GM19025 (cell line): ENCODE measurements around the gene MTARC2.

ENCODE experiments used
- ATAC-seq: cut with Tn5 transposase; IDR thresholded peaks from one replicate; pipeline ENCODE4 v1.9.1; 2021; ENCODE audit warnings: mild to moderate bottlenecking, low read depth, moderate library complexity; ENCODE audit not compliant: unreplicated experiment

The MTARC2 gene

GRCh38 chr1:220797044-220797443, 48.9 kb downstream of the MTARC2 start:
- ATAC-seq, result no peak

DNA sequence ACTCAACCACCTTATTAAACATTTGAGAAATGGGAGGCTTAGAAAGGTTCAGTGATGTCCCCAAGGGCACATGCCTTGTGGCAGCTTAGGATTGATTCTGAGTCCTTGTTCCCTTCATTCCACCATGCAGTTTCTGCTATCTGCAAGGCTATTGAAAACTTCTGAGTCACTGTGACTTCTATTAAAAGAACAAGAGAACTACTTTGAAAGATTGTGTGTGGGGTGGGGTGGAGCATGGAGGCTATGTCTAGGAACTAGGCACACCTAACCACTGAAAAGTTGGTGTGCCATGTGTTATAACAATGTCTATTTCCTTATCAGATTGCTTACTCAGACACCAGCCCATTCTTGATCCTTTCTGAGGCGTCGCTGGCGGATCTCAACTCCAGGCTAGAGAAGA, 49.4 kb downstream of the MTARC2 start:
- ATAC-seq, result no peak

- no peak for ATAC-seq
Measured at GRCh38 chr1:220798338-220798737, 50.2 kb downstream of the MTARC2 start.

DNA sequence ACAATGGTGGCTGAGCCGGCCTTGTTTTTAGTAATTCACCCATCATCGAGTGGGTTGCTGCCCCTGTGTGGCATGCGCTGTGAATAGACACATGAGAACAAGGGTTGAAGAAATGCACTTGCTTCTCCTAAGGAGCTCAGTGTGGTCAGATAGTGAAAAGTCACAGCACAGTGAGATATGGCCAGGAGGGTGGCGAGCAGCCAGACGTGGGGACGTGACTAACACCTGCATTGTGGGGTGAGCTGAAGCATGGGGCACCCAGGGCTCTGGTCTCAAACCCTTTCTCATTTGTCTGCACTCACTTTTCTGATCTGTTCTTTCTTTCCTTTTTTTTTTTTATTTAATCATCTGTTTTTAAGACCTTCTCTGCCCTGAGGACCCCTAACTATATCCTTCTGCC, 52.1 kb downstream of the MTARC2 start:
- no peak for ATAC-seq

DNA sequence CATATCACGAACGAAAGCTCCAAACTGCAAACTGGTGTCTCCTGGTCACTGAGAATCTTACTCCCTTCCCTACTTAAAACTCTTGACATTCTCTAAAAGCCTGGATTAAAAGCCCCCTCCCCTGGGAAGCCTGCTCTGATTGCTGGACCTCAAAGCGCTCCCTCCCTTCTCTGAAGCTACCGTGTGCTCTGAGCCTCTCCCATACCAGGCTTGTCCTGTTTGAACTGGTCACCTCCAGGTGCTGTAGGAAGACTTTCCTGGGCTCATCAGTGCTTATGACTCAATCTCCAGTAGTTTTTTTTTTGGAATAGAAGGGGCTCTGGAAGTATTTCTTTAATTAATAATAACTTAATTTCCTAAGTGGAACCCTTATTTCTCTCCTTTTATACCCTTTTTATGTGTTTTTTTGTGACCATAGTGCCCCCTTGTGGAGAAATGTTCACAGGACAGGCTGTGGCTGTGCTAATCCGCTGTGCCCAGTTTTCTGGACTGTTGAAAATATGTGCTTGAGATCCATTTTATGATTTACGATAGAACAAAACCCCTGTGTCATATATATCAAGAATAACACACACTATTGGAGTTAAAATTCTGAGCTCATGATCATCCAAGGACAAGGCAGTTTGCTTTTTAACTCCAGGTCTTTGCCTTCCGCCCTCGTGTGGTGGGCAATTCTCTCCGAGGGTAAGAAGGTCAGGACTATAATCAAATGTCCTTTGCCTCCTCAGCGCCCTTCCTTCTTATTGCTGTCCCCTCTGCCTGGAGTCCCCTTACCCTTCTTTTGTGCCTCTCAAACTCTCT, 55.5 kb downstream of the MTARC2 start:
- no peak for ATAC-seq

DNA sequence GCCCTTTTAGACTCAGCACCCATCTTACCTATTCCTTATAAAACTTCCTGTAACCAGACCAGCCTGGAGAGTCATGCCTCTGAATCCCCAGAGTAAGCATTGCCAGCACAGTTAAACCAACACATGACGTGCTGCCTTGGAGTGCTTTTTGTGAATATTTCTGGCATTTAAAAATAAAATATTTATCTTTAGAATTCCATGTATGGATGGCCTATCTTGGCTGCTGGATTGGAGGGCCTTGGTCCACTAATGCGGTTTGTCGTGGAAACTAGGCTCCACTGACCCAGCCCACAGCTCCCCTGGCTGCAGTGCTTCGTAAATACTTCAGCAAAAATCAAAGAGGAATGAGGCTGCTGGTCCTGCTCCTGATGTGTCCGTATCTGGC, 56.1 kb downstream of the MTARC2 start:
- no peak for ATAC-seq

GRCh38 chr1:220806408-220806807, 58.3 kb downstream of the MTARC2 start:
- ATAC-seq, result no peak

- ATAC-seq, result no peak
Measured at GRCh38 chr1:220807726-220808125, 59.6 kb downstream of the MTARC2 start.

- ATAC-seq, result no peak
Measured at GRCh38 chr1:220808345-220809186, 60.4 kb downstream of the MTARC2 start.

GRCh38 chr1:220809187-220809550, 61.0 kb downstream of the MTARC2 start:
- ATAC-seq, result no peak

GRCh38 chr1:220809704-220810103, 61.6 kb downstream of the MTARC2 start:
- ATAC-seq, result no peak

DNA sequence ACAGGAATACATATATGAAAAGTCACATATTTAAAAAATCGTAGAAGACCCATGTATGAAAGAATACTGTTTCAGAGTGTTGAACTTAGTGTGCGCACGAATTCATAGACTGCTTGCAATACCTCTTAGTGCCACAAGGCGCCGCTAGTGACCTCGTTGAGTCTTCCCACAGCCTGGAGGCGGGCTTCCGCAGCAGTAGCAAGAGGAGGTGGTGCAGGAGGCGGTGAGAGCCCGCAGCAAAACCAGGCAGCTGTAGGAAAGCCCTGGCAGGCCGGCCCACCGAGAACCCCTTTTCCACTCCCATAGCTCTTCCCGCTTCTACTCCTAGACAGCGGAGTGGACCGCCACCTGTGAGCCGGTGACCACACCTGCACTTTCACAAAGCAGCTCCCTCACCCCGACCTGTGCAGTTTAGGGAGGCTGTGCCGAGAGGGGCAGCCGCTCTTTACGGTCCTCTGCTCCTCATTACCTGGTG, 62.1 kb downstream of the MTARC2 start:
- peak; percentile 85 for ATAC-seq

GRCh38 chr1:220810963-220811362, 62.8 kb downstream of the MTARC2 start:
- no peak for ATAC-seq

GRCh38 chr1:220811695-220812094, 63.6 kb downstream of the MTARC2 start:
- ATAC-seq, result no peak

GRCh38 chr1:220812308-220812707, 64.2 kb downstream of the MTARC2 start:
- no peak for ATAC-seq

- ATAC-seq, result no peak
Measured at GRCh38 chr1:220813013-220813412, 64.9 kb downstream of the MTARC2 start.

DNA sequence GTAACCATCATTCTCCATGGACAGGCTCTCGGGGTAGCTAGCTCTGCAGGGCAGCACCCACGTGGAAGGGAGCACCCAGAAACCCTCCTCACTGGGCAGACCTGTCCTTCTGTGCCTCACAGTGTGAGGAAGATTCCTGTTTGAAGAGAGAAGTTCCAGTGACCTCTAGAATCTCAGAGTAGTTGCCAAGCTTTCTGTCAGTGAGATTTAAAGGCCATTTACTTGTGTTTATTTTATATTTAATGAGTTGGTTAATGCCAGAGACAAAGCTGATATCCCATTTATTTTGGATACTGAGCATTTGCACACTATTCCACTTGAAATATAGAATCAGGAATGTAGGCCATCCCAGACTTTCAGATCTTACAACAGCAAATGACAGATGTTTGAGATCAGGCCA, 67.3 kb downstream of the MTARC2 start:
- no peak for ATAC-seq

DNA sequence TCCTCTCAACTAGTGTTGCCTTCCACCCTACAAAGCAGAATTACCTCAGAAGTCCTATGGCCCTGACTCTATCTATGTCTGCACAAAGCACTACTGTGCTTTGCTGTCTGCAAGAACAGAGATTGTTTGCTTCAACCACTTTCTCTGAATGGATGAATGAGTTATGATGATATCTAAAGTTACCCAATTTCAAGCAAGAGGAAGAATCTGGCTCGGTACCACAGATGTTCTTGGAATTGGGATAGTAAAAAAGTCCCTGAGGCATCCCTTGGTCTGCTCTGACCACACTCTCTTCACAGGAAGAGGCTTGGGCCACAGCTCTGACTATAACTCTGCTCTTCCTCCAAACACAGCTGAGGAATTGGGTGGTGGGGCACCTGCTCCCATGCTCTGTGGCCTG, 69.8 kb downstream of the MTARC2 start:
- no peak for ATAC-seq

GRCh38 chr1:220818421-220819173, 70.5 kb downstream of the MTARC2 start:
- no peak for ATAC-seq

DNA sequence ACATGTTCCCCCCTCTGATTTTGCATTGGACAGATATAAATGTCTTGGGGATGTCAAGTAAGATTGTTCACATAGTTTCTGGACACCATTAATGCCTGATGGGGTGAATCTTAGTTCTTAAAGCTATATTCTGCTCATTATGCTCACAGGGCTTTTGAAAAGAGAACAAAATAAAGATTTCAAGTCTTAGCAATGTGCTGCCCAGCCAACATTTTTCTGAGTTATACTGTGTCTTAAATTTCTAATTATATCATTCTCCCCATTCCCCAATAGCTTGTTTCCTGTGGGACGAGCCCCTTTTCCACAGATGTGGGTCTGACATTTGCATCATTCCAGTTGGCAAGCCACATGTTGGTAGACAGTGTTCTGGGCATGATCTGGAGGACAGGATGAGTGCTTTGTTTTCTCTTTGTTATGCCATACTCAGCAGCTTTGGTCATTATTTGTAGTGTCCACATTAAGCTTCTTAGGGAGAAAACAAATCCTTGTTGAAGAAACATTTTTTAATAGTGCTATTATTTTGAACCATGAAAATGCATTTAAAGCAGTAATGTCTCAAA, 71.4 kb downstream of the MTARC2 start:
- ATAC-seq, result no peak
